GM20431 (cell line): ENCODE measurements around the gene IBTK.
"Not testable (repeated sequence)": the region's sequence is repeated elsewhere in the genome, so short reads cannot be mapped to it uniquely, and the experiment has no call there.

ENCODE experiments used
- in situ Hi-C: fragments of 300-500 bp; cut with MseI, MboI; formaldehyde crosslinking; loops from one replicate; pipeline ENCODE4 v1.15.0; 2020; ENCODE audit warnings: low sequenced_read_pairs; ENCODE audit not compliant: unreplicated experiment

Gene IBTK

GRCh38 chr6:82129797-82130196 is 117.7 kb downstream of the IBTK start:
- in situ Hi-C loops, result no loop called here

GRCh38 chr6:82128973-82129372 is 118.6 kb downstream of the IBTK start:
- in situ Hi-C loops, result not testable (repeated sequence)

GRCh38 chr6:82123632-82124031 is 123.9 kb downstream of the IBTK start:
- in situ Hi-C loops, result no loop called here
